HG03175 (cell line): Measurements from ENCODE around the gene SNRPD3.
"Not testable (repeated sequence)": the region's sequence is repeated elsewhere in the genome, so short reads cannot be mapped to it uniquely, and the experiment has no call there.

ENCODE experiments used
- ATAC-seq: cut with Tn5 transposase; IDR thresholded peaks from one replicate; pipeline ENCODE4 v1.9.1; 2021; ENCODE audit warnings: mild to moderate bottlenecking, moderate library complexity; ENCODE audit not compliant: unreplicated experiment

Gene SNRPD3

GRCh38 chr22:24606340-24606739 lies 50.5 kb downstream of the SNRPD3 start:
- not testable (repeated sequence) for ATAC-seq

- not testable (repeated sequence) for ATAC-seq
Observed at GRCh38 chr22:24607429-24607983, 51.7 kb downstream of the SNRPD3 start.

- ATAC-seq = not testable (repeated sequence)
Observed at GRCh38 chr22:24608327-24608726, 52.5 kb downstream of the SNRPD3 start.

GRCh38 chr22:24609888-24610287 lies 54.1 kb downstream of the SNRPD3 start:
- ATAC-seq = not testable (repeated sequence)

- ATAC-seq = not testable (repeated sequence)
Observed at GRCh38 chr22:24614794-24615193, 59.0 kb downstream of the SNRPD3 start.

- ATAC-seq = not testable (repeated sequence)
Observed at GRCh38 chr22:24621244-24621643, 65.4 kb downstream of the SNRPD3 start.

- not testable (repeated sequence) for ATAC-seq
Observed at GRCh38 chr22:24622596-24622995, 66.8 kb downstream of the SNRPD3 start.
